DMS53 (cell line): Measurements from ENCODE around the gene SUFU.
"Not testable (repeated sequence)": the region's sequence is repeated elsewhere in the genome, so short reads cannot be mapped to it uniquely, and the experiment has no call there.

ENCODE experiments used
- DNase-seq: peaks from one replicate; lab custom pipeline; 2025; lab: John Stamatoyannopoulos, UW

Gene SUFU

GRCh38 chr10:102514487-102515311 is 10.9 kb downstream of the SUFU start:
- DNase-seq: no peak

DNA sequence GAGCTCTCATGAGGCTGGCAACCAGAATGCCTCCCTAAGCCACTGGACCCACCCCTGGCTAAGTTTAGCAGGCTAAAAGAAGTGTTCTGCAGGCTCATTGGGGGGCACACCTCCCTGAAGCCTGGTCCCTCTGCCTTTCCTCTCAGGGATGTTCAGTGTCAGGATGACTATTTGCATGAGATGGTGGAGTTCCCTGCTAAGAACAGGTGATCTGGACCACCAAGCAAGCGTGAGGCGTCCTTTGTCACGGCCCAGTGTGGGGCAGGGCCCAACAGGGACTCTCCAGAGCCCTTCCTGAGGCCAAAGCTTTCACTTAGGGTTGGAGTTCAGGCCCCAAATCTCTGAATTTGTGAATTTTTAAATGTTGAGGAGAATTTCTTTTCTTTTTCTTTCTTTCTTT is 12.0 kb downstream of the SUFU start:
- DNase-seq: no peak

GRCh38 chr10:102517553-102517952 is 13.8 kb downstream of the SUFU start:
- no peak for DNase-seq

GRCh38 chr10:102519246-102519825 is 15.6 kb downstream of the SUFU start:
- no peak for DNase-seq

GRCh38 chr10:102522874-102523249 is 19.1 kb downstream of the SUFU start:
- no peak for DNase-seq

- DNase-seq: no peak
Measured at GRCh38 chr10:102523250-102524029, 19.7 kb downstream of the SUFU start.

GRCh38 chr10:102524746-102525145 is 21.0 kb downstream of the SUFU start:
- no peak for DNase-seq

- no peak for DNase-seq
Measured at GRCh38 chr10:102527546-102527945, 23.8 kb downstream of the SUFU start.

DNA sequence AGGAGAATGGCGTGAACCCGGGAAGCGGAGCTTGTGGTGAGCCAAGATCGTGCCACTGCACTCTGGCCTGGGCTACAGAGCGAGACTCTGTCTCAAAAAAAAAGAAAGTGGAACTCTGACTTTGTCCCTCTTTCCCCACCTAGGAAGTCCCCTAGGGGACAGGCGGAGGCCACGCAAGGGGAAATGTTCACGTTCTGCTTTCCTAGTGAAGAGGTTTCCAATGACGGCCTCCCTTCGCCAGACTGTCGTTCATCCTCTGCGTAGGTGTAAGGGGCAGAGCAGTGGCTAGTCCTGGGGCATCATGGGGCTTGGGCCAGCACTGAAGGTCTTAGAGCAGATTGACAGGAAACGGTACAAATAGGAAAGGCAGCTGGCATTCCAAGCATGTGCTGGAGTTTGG is 30.6 kb downstream of the SUFU start:
- DNase-seq: no peak

GRCh38 chr10:102534966-102535365 is 31.2 kb downstream of the SUFU start:
- DNase-seq: not testable (repeated sequence)

DNA sequence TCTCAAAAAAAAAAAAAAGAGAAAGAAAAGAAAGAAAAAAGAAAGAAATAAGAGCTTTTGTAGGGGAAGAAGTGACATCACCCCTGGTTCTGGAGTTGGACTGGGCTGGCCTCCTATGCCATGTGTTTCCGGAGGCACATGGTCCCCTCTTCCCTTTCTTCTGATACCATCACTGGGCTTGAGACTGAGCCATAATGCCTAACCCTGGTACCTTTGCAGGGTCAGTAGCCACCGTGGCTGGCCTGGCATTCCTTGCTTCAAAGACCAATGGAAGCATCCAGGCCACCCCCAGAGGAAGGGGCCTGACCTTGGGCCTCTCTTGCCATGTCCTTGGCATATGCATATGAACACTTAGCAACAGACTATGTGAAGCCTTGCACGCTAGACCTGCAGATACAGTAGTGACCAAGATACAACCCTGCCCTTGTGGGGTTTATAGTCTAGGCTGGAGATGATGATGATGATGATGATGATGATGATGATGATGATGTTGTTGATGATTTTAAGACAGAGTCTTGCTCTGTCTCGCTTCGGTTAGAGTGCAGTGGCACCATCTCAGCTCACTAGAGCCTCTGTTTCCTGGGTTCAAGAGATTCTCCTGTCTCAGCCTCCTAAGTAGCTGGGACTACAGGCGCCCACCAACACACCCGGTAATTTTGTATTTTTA is 31.8 kb downstream of the SUFU start:
- DNase-seq: no peak

DNA sequence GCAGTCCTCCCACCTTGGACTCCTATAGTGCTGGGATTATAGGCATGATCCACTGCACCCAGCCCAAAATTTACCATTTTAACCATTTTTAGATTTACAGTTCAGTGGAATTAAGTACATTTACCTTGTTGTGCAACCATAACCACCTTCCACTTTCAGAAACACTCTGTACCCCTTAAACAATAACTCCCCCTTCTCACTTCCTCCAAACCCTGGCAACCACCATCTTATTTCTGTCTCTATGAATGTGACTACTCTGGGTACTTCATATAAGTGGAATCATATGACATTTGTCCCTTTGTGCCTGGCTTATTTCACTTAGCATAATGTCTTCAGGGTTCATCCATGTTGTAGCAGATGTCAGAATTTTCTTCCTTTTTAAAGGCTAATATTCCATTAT is 33.6 kb downstream of the SUFU start:
- no peak for DNase-seq

- no peak for DNase-seq
Measured at GRCh38 chr10:102537948-102538347, 34.2 kb downstream of the SUFU start.

DNA sequence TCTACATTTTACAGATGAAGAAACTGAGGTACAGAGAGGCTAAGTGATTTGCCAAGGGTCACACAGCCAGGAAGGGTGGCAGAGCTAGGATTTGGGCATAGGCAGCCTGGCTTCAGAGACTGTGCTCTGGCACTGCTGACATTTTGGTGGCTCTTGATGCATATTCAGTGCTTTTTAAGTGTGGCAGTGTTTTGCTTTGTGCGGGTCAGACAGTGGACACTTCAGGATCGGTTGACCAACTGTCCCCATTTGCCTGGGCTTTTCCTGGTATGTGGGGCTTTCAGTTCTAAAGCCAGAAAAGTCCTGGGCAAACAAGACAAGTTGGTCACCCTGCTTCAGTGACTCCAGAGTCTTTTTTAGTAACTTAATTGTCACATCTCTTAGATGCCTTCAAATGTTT is 35.0 kb downstream of the SUFU start:
- DNase-seq: no peak

- peak; percentile 52 for DNase-seq
Measured at GRCh38 chr10:102540023-102540422, 36.3 kb downstream of the SUFU start.

DNA sequence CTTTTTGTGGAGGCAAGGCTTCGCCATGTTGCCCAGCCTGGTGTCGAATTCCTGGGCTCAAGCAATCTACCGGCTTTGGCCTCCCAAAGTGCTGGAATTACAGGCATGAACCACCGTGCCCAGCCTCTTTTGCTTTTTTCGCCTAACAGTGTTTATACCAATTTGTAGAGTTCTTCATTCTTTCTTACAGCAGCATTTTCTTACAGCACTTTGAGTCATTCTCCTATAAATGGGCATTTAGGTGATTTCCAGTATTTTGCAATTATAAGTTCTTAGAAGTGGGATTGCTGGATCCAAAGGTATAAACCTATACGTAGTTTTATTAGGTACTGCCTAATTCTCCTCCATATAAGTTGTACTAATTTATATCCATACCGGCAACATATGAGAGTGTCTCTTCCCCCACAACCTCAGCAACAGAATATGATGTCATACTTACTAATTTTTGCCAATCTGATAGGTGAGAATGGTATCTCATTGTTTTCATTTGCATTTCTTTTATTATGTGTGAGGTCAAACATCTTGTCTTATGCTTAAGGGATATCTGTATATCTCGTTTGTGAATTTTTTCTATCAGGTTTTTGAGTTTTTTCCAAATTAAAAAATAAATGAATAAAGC is 39.1 kb downstream of the SUFU start:
- DNase-seq: no peak

DNA sequence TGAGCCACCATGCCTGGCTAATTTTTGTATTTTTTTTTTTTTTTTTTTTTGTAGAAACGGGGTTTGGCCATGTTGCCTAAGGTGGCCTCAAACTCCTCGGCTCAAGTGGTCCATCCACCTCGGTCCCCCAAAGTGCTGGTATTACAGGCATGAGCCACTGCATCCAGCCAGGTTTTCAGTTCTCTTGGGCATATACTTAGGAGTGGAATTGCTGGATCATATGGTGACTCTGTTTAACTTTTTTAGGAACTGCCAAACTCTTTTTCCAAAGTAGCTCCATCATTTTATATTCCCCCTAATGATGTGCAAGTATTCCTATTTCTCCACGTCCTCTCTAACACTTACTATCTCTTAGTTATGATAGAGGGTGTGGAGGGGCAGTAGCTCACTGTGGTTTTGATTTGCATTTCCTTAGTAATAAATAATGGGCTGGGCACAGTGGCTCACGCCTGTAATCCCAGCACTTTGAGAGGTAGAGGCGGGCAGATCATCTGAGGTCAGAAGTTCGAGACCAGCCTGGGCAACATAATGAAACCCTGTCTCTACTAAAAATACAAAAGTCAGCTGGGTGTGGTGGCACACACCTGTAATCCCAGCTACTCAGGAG is 41.6 kb downstream of the SUFU start:
- no peak for DNase-seq

GRCh38 chr10:102545997-102546396 is 42.2 kb downstream of the SUFU start:
- no peak for DNase-seq

GRCh38 chr10:102546606-102547320 is 43.0 kb downstream of the SUFU start:
- no peak for DNase-seq

GRCh38 chr10:102549549-102549948 is 45.8 kb downstream of the SUFU start:
- DNase-seq: no peak

GRCh38 chr10:102550636-102551210 is 47.0 kb downstream of the SUFU start:
- no peak for DNase-seq
